Umbilical cord (tissue), 2 donors: ENCODE measurements around the gene ZIC3. TPM values are rescaled to one million over a fixed set of nuclear protein-coding genes. Genes with fewer than 3 reads are reported as not detected.
A peak's percentile ranks its signal among the peaks of the same experiment; 100 is the strongest.
"Not testable (repeated sequence)": the region's sequence is repeated elsewhere in the genome, so short reads cannot be mapped to it uniquely, and the experiment has no call there.

Experiments used
- DNase-seq: peaks from one replicate; pipeline ENCODE4 v3.0.0-alpha.2; 2015; ENCODE audit warnings: low spot score
- total RNA-seq: library from RNA; depleted of rRNA; stranded (reverse); fragments of >200 nt; gene quantifications from one replicate; pipeline ENCODE4 v1.2.3, GENCODE V29; 2014; ENCODE audit warnings: low replicate concordance; ENCODE audit not compliant: insufficient read depth

ZIC3 gene
- 0.72 TPM for total RNA-seq

- DNase-seq, result peak; percentile 57
These were observed at the start of gene ZIC3 for GRCh38 chrX:137565921-137566745. TSS of gene ZIC3 (plus strand) at chrX:137566127. CDS start at chrX:137566692, 565 bp downstream.

- no peak for DNase-seq
These were observed 46.5 kb upstream of the ZIC3 start for GRCh38 chrX:137519459-137519858.

- no peak for DNase-seq
These were observed 19.9 kb upstream of the ZIC3 start for GRCh38 chrX:137545711-137546651.

- no peak for DNase-seq
These were observed 18.6 kb upstream of the ZIC3 start for GRCh38 chrX:137547291-137547690.

- no peak for DNase-seq
These were observed 17.7 kb upstream of the ZIC3 start for GRCh38 chrX:137548261-137548660.

- no peak for DNase-seq
These were observed 16.9 kb upstream of the ZIC3 start for GRCh38 chrX:137549073-137549472.

- no peak for DNase-seq
These were observed 15.9 kb upstream of the ZIC3 start for GRCh38 chrX:137549851-137550664.

GRCh38 chrX:137550665-137551261, 15.2 kb upstream of the ZIC3 start:
- DNase-seq, result no peak

- DNase-seq, result not testable (repeated sequence)
These were observed 13.8 kb upstream of the ZIC3 start for GRCh38 chrX:137552098-137552497.

- DNase-seq, result no peak
These were observed 3.8 kb upstream of the ZIC3 start for GRCh38 chrX:137562096-137562495.

GRCh38 chrX:137563681-137564651, 2.0 kb upstream of the ZIC3 start:
- DNase-seq, result no peak

- no peak for DNase-seq
These were observed 516 bp upstream of the ZIC3 start for GRCh38 chrX:137565318-137565904.

- DNase-seq, result no peak
These were observed 1.1 kb downstream of the ZIC3 start for GRCh38 chrX:137566746-137567679.

- no peak for DNase-seq
These were observed 1.8 kb downstream of the ZIC3 start for GRCh38 chrX:137567682-137568232.

- no peak for DNase-seq
These were observed 3.0 kb downstream of the ZIC3 start for GRCh38 chrX:137568741-137569469.

GRCh38 chrX:137569470-137569891, 3.6 kb downstream of the ZIC3 start:
- no peak for DNase-seq
